ENCODE measurements around the gene MOB1B.
"Not testable (repeated sequence)": the region's sequence is repeated elsewhere in the genome, so short reads cannot be mapped to it uniquely, and the experiment has no call there.

The MOB1B gene

DNA sequence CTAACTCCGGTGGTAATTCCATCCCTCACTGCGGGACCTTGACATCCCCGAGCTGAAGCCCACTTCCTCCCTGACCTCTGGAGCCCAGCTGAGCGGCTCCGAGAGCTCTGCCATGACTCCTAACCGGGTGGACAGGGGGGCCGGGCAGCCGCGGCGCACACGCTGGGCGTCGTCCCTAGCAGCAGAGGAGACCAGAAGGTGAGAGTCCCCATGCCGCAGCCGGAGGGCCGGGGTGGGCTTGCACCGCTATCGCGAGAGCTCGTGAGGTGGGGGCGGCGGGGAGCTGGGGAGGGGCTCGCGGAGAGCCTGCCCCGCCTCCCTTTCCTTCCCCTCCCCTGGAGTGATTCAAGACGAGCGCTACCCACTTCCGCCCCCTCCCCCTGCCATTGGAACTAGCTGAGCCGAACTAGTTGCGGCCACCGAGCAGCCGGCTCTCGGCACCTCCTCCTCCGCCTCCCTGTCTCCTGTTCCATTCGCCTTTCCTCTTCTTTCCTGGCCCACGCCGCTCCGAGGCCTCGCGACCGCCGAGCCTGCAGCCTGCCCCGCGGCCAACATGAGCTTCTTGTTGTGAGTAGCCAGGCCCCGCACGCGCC, at the start of gene MOB1B:
TSS of gene MOB1B (plus strand) at position 386 of the 593 bp plus-strand sequence. CDS start at position 554, 168 bp downstream.
- DNase-seq (ENCODE audit: low spot score): peak; percentile 92

- DNase-seq (ENCODE audit: low spot score): no peak
These were observed 46.7 kb upstream of the MOB1B start for GRCh38 chr4:70855464-70855863.

GRCh38 chr4:70858454-70858853, 43.7 kb upstream of the MOB1B start:
- no peak for DNase-seq (ENCODE audit: low spot score)

- no peak for DNase-seq (ENCODE audit: low spot score)
These were observed 43.1 kb upstream of the MOB1B start for GRCh38 chr4:70859066-70859465.

DNA sequence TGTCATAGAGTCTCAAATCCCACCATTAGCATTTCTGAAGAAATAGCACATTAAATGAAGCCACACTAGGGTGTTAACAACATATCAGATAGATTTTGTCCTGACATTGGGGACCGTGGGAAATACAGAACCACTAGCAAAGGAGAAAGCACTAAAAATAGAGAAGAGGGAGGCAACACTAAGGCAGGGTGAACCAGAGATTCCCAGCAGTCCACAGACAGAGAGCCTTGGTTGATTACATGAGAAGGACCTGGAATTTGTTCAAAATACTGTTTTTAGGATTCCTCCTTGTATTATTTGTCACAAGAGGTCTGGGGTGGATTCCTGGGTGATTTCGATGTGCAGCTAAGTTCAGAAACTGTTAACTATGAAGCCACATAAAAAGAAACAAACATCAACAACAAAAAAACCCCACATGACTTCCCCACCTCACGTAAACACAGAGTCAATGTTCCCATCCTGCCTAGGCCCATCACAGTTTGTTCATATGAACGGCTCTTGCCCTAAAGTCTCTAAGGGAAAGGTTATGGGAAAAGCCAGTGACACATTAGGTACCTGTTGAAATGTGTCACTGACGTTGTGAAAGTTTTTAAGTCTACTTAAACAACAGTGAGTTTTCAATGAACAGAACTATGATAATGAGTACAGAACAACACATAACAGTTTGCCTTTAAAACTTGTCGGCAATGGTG, 38.9 kb upstream of the MOB1B start:
- DNase-seq (ENCODE audit: low spot score): peak; percentile 9

DNA sequence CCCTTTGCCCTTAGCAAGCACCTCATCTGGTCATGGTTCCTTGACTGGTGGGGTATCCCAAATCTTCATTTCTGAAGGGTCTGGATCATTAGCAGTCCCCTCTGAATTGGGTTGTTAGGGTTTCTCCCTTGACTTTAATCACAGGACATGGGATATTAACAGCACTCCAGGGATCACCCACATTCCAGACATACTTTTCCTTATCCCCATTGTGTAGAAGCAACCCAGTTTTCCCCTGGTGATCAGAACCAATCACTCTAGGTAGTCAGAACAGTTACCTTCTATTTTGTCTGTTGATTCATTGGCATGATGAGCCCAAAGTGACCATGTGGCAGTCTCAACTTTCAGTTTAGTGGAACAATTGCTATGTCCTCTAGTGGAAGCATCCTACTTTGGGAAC, 33.4 kb upstream of the MOB1B start:
- DNase-seq (ENCODE audit: low spot score): no peak

GRCh38 chr4:70873216-70873615, 29.0 kb upstream of the MOB1B start:
- DNase-seq (ENCODE audit: low spot score): no peak

DNA sequence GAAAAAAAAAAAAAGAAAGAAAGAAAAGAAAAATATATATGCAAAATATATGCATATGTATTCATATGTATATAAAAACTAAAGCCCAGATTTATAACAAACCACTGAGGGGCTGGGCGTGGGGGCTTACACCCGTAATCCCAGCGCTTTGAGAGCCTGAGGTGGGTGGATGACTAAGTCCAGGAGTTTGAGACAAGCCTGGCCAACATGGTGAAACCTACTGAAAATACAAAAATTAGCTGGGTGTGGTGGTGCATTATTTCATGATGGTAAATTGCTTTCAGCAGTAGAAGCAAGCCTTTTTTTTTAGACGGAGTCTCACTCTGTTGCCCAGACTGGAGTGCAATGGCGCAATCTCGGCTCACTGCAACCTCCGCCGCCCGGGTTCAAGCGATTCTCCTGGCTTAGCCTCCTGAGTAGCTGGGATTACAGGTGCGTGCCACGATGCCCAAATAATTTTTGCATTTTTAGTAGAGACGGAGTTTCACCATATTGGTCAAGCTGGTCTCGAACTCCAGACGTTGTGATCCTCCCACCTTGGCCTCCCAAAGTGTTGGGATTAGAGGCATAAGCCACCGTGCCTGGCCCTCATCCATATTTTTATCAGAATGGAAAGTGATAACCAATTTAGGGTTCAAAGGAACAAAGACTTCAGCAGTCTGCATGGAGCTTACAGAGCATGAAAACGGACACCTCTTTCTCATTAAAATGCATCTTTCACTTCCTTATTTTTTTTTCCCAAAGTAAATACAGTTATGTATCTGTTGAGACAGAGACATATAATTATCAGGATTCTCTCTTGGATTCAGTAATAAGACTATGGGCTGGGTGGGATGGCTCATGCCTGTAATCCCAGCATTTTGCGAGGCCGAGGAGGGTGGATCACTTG, 27.7 kb upstream of the MOB1B start:
- DNase-seq (ENCODE audit: low spot score): no peak

DNA sequence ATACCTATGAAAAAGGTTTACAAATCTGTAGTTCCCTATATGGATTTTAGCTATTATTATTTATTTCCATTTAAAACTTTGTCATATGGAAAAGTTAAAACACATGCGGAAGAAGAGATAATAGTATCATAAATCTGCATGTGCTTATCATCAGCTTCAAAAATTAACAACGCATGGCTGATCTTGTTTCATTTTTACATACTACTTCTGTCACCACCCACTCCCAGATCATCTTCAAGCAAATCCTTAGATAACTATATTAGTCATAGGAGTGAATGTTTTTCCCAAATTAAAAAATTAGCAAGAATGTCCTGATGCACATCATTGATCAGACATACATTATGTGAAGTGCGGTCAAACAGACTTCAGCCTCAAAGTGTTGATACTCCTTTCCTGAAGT, 24.6 kb upstream of the MOB1B start:
- no peak for DNase-seq (ENCODE audit: low spot score)

- DNase-seq (ENCODE audit: low spot score): no peak
These were observed 21.4 kb upstream of the MOB1B start for GRCh38 chr4:70880739-70881138.

GRCh38 chr4:70885174-70885573, 17.0 kb upstream of the MOB1B start:
- no peak for DNase-seq (ENCODE audit: low spot score)

- no peak for DNase-seq (ENCODE audit: low spot score)
These were observed 9.9 kb upstream of the MOB1B start for GRCh38 chr4:70892086-70892769.

GRCh38 chr4:70893790-70894189, 8.4 kb upstream of the MOB1B start:
- no peak for DNase-seq (ENCODE audit: low spot score)

GRCh38 chr4:70895405-70895804, 6.8 kb upstream of the MOB1B start:
- peak; percentile 36 for DNase-seq (ENCODE audit: low spot score)

DNA sequence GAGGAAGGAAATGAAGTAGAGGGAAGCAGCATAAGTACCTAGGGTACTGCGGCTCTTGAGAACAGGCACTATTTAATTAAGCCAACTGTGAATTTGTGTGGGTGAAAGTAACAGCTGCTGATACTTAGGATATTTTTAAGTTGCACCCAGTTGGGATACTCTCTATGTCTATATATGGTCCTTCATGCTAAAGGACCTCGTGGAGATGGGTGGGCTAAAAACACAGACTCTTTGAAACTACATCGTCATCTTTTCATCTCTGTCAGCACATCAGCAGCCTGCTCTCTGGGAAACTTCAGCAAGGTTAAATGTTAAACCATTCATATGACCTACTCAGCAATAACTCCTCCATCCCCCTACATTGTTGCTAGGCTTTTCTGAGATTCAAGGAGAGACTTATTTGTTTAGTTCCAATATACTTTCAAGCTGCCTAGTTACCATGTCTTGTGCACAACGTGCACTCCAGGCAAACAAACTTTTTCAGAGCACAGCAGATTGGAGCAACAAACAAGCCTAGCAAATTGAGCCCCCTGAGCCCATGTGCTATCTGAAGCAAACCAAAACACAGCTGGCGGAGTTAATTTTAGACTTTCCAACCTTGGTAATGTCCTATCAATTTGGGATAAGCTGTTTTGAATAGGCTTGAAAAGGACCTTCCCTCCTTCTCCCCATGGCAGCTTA, 6.2 kb upstream of the MOB1B start:
- no peak for DNase-seq (ENCODE audit: low spot score)

GRCh38 chr4:70898581-70898980, 3.6 kb upstream of the MOB1B start:
- not testable (repeated sequence) for DNase-seq (ENCODE audit: low spot score)

- DNase-seq (ENCODE audit: low spot score): no peak
These were observed 574 bp upstream of the MOB1B start for GRCh38 chr4:70901607-70901983.

DNA sequence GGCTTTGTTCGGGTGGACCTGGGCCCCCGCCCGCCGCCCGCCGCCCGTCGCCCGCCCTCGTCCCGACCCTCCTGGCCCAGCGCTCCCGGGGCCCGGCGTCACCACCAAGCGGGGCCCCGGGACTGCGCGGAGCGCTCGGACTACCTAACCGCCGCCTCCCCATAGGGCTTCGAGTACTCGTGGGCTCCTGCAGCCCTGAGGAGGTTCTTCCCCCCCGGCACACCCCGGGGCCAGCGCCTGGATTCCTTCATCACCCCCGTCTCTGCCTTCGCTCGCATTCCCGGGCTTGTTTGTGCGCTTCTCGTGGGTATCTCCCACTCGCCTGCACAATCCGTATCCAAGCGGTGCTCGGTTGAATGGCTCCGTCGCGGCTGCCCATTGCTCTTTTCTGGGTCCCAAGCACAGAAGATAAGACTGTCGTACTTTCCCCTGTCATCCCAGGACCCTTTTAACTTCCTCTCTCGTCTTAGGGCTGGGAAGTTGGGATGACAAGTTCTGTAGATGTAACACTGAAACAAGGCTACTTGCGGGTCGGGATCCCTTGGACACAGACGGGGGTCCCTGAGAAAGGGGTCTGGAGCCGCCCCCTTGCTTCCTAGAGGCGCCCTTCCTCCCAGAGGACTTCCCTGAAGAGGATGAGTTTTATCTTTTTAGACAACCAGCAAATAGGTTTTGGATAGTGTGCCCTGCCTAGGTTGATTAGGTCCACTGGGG, 565 bp downstream of the MOB1B start:
- DNase-seq (ENCODE audit: low spot score): peak; percentile 53

DNA sequence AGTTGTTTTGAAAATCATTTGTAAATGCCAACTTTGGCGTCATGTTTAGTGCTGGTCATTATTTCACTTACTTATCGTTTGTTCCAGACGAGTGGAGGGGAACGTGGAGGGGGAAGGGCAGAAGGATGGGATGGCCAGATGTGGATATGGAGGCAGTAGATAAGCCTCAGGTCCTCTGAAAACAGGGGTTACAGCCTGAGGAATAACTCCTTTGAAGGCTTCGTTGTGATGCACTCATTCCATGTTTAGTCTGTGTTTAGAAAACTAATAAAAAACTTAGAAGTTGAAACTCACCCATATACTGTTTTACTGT, 1.1 kb downstream of the MOB1B start:
- DNase-seq (ENCODE audit: low spot score): peak; percentile 7

GRCh38 chr4:70908993-70909556, 6.9 kb downstream of the MOB1B start:
- no peak for DNase-seq (ENCODE audit: low spot score)

GRCh38 chr4:70914000-70914399, 11.8 kb downstream of the MOB1B start:
- no peak for DNase-seq (ENCODE audit: low spot score)
